Measurements from ENCODE around the gene MED15. TPM values are rescaled to one million over a fixed set of nuclear protein-coding genes. Genes with fewer than 3 reads are reported as not detected.
A peak's percentile ranks its signal among the peaks of the same experiment; 100 is the strongest.

Gene MED15
- total and polyA plus RNA-seq, 2 of the 8 experiments (the other 6 are each of a cell fraction or from before 2014, with no cell fraction given): 28.3 to 57.1 TPM

DNA sequence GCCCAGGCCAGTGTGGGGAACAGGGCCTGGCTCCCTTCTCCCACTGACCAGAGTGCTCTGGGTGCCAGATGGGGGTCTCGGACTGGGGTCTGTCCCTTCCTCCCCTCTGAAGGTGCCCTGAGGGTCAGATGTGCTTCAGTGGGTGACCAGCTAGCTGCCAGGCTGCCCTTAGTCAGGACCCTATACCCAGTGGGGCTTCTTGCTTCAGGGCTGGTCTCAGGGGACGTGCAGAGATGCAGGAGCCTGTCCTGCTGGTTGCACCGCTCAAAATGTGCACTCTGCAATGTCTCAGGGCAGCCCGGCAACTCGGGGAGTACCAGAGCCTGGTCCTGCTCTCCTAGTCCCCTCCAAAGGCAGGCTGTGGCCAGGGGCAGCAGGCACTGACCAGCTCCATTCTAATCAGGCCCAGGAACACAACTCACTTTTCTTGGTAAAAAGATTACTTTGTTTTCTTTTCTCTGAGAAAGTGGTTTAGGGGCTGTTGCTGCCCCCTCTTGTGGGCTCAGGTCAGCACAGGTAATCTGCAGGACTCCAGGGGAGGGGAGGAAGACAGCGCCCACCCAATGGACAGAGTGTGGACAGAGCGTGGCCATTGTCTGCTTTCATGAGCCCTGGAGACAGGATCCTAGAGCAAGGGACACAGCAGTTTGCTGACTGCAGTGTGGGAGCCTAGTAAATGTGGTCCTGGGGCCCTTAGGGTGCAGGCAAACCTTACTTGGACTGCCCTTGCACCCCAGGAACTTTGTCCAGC is 80.9 kb downstream of the MED15 start (continued):
- TF ChIP-seq, protein P1, sequence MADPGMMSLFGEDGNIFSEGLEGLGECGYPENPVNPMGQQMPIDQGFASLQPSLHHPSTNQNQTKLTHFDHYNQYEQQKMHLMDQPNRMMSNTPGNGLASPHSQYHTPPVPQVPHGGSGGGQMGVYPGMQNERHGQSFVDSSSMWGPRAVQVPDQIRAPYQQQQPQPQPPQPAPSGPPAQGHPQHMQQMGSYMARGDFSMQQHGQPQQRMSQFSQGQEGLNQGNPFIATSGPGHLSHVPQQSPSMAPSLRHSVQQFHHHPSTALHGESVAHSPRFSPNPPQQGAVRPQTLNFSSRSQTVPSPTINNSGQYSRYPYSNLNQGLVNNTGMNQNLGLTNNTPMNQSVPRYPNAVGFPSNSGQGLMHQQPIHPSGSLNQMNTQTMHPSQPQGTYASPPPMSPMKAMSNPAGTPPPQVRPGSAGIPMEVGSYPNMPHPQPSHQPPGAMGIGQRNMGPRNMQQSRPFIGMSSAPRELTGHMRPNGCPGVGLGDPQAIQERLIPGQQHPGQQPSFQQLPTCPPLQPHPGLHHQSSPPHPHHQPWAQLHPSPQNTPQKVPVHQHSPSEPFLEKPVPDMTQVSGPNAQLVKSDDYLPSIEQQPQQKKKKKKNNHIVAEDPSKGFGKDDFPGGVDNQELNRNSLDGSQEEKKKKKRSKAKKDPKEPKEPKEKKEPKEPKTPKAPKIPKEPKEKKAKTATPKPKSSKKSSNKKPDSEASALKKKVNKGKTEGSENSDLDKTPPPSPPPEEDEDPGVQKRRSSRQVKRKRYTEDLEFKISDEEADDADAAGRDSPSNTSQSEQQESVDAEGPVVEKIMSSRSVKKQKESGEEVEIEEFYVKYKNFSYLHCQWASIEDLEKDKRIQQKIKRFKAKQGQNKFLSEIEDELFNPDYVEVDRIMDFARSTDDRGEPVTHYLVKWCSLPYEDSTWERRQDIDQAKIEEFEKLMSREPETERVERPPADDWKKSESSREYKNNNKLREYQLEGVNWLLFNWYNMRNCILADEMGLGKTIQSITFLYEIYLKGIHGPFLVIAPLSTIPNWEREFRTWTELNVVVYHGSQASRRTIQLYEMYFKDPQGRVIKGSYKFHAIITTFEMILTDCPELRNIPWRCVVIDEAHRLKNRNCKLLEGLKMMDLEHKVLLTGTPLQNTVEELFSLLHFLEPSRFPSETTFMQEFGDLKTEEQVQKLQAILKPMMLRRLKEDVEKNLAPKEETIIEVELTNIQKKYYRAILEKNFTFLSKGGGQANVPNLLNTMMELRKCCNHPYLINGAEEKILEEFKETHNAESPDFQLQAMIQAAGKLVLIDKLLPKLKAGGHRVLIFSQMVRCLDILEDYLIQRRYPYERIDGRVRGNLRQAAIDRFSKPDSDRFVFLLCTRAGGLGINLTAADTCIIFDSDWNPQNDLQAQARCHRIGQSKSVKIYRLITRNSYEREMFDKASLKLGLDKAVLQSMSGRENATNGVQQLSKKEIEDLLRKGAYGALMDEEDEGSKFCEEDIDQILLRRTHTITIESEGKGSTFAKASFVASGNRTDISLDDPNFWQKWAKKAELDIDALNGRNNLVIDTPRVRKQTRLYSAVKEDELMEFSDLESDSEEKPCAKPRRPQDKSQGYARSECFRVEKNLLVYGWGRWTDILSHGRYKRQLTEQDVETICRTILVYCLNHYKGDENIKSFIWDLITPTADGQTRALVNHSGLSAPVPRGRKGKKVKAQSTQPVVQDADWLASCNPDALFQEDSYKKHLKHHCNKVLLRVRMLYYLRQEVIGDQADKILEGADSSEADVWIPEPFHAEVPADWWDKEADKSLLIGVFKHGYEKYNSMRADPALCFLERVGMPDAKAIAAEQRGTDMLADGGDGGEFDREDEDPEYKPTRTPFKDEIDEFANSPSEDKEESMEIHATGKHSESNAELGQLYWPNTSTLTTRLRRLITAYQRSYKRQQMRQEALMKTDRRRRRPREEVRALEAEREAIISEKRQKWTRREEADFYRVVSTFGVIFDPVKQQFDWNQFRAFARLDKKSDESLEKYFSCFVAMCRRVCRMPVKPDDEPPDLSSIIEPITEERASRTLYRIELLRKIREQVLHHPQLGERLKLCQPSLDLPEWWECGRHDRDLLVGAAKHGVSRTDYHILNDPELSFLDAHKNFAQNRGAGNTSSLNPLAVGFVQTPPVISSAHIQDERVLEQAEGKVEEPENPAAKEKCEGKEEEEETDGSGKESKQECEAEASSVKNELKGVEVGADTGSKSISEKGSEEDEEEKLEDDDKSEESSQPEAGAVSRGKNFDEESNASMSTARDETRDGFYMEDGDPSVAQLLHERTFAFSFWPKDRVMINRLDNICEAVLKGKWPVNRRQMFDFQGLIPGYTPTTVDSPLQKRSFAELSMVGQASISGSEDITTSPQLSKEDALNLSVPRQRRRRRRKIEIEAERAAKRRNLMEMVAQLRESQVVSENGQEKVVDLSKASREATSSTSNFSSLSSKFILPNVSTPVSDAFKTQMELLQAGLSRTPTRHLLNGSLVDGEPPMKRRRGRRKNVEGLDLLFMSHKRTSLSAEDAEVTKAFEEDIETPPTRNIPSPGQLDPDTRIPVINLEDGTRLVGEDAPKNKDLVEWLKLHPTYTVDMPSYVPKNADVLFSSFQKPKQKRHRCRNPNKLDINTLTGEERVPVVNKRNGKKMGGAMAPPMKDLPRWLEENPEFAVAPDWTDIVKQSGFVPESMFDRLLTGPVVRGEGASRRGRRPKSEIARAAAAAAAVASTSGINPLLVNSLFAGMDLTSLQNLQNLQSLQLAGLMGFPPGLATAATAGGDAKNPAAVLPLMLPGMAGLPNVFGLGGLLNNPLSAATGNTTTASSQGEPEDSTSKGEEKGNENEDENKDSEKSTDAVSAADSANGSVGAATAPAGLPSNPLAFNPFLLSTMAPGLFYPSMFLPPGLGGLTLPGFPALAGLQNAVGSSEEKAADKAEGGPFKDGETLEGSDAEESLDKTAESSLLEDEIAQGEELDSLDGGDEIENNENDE (IDR thresholded peaks at IDR 0.05; ENCODE audit: insufficient replicate concordance, low read length): no peak
- TF ChIP-seq, protein P2, sequence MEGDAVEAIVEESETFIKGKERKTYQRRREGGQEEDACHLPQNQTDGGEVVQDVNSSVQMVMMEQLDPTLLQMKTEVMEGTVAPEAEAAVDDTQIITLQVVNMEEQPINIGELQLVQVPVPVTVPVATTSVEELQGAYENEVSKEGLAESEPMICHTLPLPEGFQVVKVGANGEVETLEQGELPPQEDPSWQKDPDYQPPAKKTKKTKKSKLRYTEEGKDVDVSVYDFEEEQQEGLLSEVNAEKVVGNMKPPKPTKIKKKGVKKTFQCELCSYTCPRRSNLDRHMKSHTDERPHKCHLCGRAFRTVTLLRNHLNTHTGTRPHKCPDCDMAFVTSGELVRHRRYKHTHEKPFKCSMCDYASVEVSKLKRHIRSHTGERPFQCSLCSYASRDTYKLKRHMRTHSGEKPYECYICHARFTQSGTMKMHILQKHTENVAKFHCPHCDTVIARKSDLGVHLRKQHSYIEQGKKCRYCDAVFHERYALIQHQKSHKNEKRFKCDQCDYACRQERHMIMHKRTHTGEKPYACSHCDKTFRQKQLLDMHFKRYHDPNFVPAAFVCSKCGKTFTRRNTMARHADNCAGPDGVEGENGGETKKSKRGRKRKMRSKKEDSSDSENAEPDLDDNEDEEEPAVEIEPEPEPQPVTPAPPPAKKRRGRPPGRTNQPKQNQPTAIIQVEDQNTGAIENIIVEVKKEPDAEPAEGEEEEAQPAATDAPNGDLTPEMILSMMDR (IDR thresholded peaks at IDR 0.05; ENCODE audit: control extremely low read depth in 1 of 3, insufficient read depth in 1 of 3, low read depth in 1 of 3, low read length in 3 of 3): 0 out of 4 replicates have a peak, but pooled peaks of 1 of the 3 experiments have one; percentile 23
- TF ChIP-seq JUND (IDR thresholded peaks at IDR 0.05; ENCODE audit: low read length) (no peak), SP2 (IDR thresholded peaks at IDR 0.05; ENCODE audit: low read length) (no peak), EZH2 (IDR thresholded peaks at IDR 0.05; ENCODE audit: low read depth, low read length, severe bottlenecking) (no peak), TAF1 (IDR thresholded peaks at IDR 0.05; ENCODE audit: low read depth, low read length) (no peak)
- TF ChIP-seq, protein P3, sequence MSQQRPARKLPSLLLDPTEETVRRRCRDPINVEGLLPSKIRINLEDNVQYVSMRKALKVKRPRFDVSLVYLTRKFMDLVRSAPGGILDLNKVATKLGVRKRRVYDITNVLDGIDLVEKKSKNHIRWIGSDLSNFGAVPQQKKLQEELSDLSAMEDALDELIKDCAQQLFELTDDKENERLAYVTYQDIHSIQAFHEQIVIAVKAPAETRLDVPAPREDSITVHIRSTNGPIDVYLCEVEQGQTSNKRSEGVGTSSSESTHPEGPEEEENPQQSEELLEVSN (IDR thresholded peaks at IDR 0.05): no peak

Data from H1 (cell line).